ENCODE data around the gene MDFIC2.
A peak's percentile ranks its signal among the peaks of the same experiment; 100 is the strongest.
"Not testable (repeated sequence)": the region's sequence is repeated elsewhere in the genome, so short reads cannot be mapped to it uniquely, and the experiment has no call there.

MDFIC2 gene

GRCh38 chr3:70250492-70250891 lies 61.9 kb downstream of the MDFIC2 start:
- DNase-seq, result no peak

GRCh38 chr3:70249509-70250160 lies 62.8 kb downstream of the MDFIC2 start:
- DNase-seq, result no peak

GRCh38 chr3:70248856-70249255 lies 63.6 kb downstream of the MDFIC2 start:
- DNase-seq, result no peak

GRCh38 chr3:70247955-70248354 lies 64.5 kb downstream of the MDFIC2 start:
- peak; percentile 17 for DNase-seq

- DNase-seq, result no peak
Measured at GRCh38 chr3:70245746-70246525, 66.5 kb downstream of the MDFIC2 start.

- no peak for DNase-seq
Measured at GRCh38 chr3:70244422-70244821, 68.0 kb downstream of the MDFIC2 start.

GRCh38 chr3:70242297-70242882 lies 70.0 kb downstream of the MDFIC2 start:
- DNase-seq, result no peak

- no peak for DNase-seq
Measured at GRCh38 chr3:70233812-70234211, 78.6 kb downstream of the MDFIC2 start.

GRCh38 chr3:70233112-70233511 lies 79.3 kb downstream of the MDFIC2 start:
- no peak for DNase-seq

GRCh38 chr3:70231266-70231701 lies 81.2 kb downstream of the MDFIC2 start:
- no peak for DNase-seq

- DNase-seq, result no peak
Measured at GRCh38 chr3:70227437-70227836, 85.0 kb downstream of the MDFIC2 start.

- DNase-seq, result no peak
Measured at GRCh38 chr3:70225146-70225545, 87.3 kb downstream of the MDFIC2 start.

- DNase-seq, result no peak
Measured at GRCh38 chr3:70224337-70224736, 88.1 kb downstream of the MDFIC2 start.

GRCh38 chr3:70218471-70218870 lies 94.0 kb downstream of the MDFIC2 start:
- DNase-seq, result no peak

GRCh38 chr3:70211274-70211673 lies 101.2 kb downstream of the MDFIC2 start:
- DNase-seq, result not testable (repeated sequence)

GRCh38 chr3:70201975-70202374 lies 110.5 kb downstream of the MDFIC2 start:
- no peak for DNase-seq

GRCh38 chr3:70189884-70190473 lies 122.5 kb downstream of the MDFIC2 start:
- no peak for DNase-seq

GRCh38 chr3:70186221-70186620 lies 126.2 kb downstream of the MDFIC2 start:
- DNase-seq, result no peak

- DNase-seq, result no peak
Measured at GRCh38 chr3:70185661-70186060, 126.8 kb downstream of the MDFIC2 start.

- DNase-seq, result no peak
Measured at GRCh38 chr3:70183781-70184504, 128.5 kb downstream of the MDFIC2 start.

GRCh38 chr3:70182166-70182565 lies 130.3 kb downstream of the MDFIC2 start:
- DNase-seq, result no peak

GRCh38 chr3:70180664-70181063 lies 131.8 kb downstream of the MDFIC2 start:
- DNase-seq, result no peak

- DNase-seq, result no peak
Measured at GRCh38 chr3:70179111-70179510, 133.3 kb downstream of the MDFIC2 start.
